Adrenal gland (tissue), 12 donors: Measurements from ENCODE around the gene PTCH2. TPM values are rescaled to one million over a fixed set of nuclear protein-coding genes. Genes with fewer than 3 reads are reported as not detected.
"Not testable (repeated sequence)": the region's sequence is repeated elsewhere in the genome, so short reads cannot be mapped to it uniquely, and the experiment has no call there.

Experiments used
- DNase-seq, 7 donors: peaks; one replicate each; pipeline ENCODE4 v3.0.0-alpha.2; 2019 to 2020
- H3K27ac ChIP-seq, 5 donors: fragments of 200-600 bp; sonication (generic) in 4 of 5; 1 replicate in 3 of 5; 2 replicates in 2 of 5; pipeline versions ENCODE4 v1.5.1 to v1.8.0; 2016 to 2020; ENCODE audit warnings: mild to moderate bottlenecking in 1 of 5
- H3K27me3 ChIP-seq: fragments of 200-600 bp; 2 replicates; pipeline ENCODE4 v1.8.0; 2021
- H3K36me3 ChIP-seq, 2 donors: fragments of 200-600 bp; replicated peaks in 1 of 2; 1 replicate in 1 of 2; 2 replicates in 1 of 2; pipeline versions ENCODE4 v1.5.1 to v1.8.0; 2018 to 2022
- H3K4me1 ChIP-seq, 2 donors: fragments of 200-600 bp; replicated peaks in 1 of 2; 1 replicate in 1 of 2; 2 replicates in 1 of 2; pipeline versions ENCODE4 v1.5.1 to v1.8.0; 2018 to 2021
- H3K4me3 ChIP-seq, 4 donors: fragments of 200-600 bp; sonication (generic) in 3 of 4; one replicate each; pipeline ENCODE4 v1.5.1; 2016 to 2018
- H3K9me3 ChIP-seq, 3 donors: fragments of 200-600 bp; sonication (generic) in 1 of 3; replicated peaks in 1 of 3; 1 replicate in 2 of 3; 2 replicates in 1 of 3; pipeline versions ENCODE4 v1.5.1 to v1.8.0; 2016 to 2021
- CTCF ChIP-seq, 6 experiments: fragments of 450-650 bp in 4 of 6; fragments of 200-600 bp in 2 of 6; sonication (generic) in 1 of 6; IDR thresholded peaks; 1 replicate in 5 of 6; 2 replicates in 1 of 6; pipeline versions ENCODE4 v1.5.1 to v1.8.0; 2016 to 2021; ENCODE audit warnings: antibody characterized with exemption in 6 of 6, mild to moderate bottlenecking in 2 of 6, moderate library complexity in 1 of 6
- POLR2A ChIP-seq, 2 donors: fragments of 450-650 bp; IDR thresholded peaks; one replicate each; pipeline ENCODE4 v1.6.1; 2017; ENCODE audit warnings: antibody characterized with exemption in 2 of 2, mild to moderate bottlenecking in 2 of 2, moderate library complexity in 1 of 2
- WGBS, 4 donors: extraction: QIAGEN DNeasy Blood & Tissue Kit in 2 of 4; methylation state at CpG; one replicate each; pipeline versions ENCODE4 v1.1.5 to v1.1.7; 2013 to 2017; 5-methylcytosine and 5-hydroxymethylcytosine counted together
- intact Hi-C, 2 donors: fragments of 100-400 bp; cut with DNase I; formaldehyde crosslinking; loops; one replicate each; pipeline versions ENCODE4 v1.14.1 to v1.15.0; 2022 to 2023
- polyA plus RNA-seq, 3 donors: library from polyadenylated mRNA; stranded (reverse); fragments of 200-250 nt in 2 of 3; fragments of 350-450 nt in 1 of 3; fragmentation: Illumina TruSeq in 1 of 3; extraction: RNeasy Lipid Tissue Mini Kit (QIAGEN cat#74804) in 1 of 3; gene quantifications; one replicate each; pipeline ENCODE4 v1.2.3, GENCODE V29; 2013 to 2014
- total RNA-seq, 9 donors: library from RNA; depleted of rRNA in 4 of 9; stranded (reverse); fragments of >200 nt in 4 of 9; fragments of 120-200 nt in 1 of 9; fragmentation: NEBNext Ultra II Directional in 1 of 9; extraction: Animal tissue kit (Norgen Biotek cat#: 25700) in 1 of 9; gene quantifications; one replicate each; pipeline versions ENCODE4 v1.1.0 to v1.2.4, GENCODE V29; 2013 to 2023
- donor health status: healthy with polysubstance abuse.
- donor health status: Bipolar disorder and iron deficiency.
- donor health status: DM: yes; HTN: yes; CAD: no.
- donor health status: DM: no; HTN: no; CAD: no.
- donor health status: DM: no; HTN: no; CAD: no.
- donor health status: DM: yes; HTN: yes; CAD: no.

PTCH2 gene
- total and polyA plus RNA-seq, 12 donors: 0.40 to 7.8 (median 1.8) TPM

- peak overlapping the region in 1 of 4 donors; percentile 45 for H3K4me3 ChIP-seq
- no peak for TF ChIP-seq POLR2A (IDR thresholded peaks at IDR 0.05)
- TF ChIP-seq CTCF (IDR thresholded peaks at IDR 0.05): no peak
- no peaks in the 10 kb centered on the region for H3K9me3 ChIP-seq
- H3K27ac ChIP-seq: peak overlapping the region in 3 of 5 donors; percentile 60 to 89 (median 87)
- peaks cover 0 to 6% of the 10 kb centered on the region in 2 donors for H3K36me3 ChIP-seq
- intact Hi-C loops: no loop called here
- H3K27me3 ChIP-seq: no peaks in the 10 kb centered on the region
- H3K4me1 ChIP-seq: peaks cover 43 to 55% of the 10 kb centered on the region in 2 donors
- peak in 4 of 7 donors; percentile 18 to 61 (median 35) for DNase-seq
- 61 to 84% (median 68%) methylated on average over 35 to 48 of the region's 48 CpGs for WGBS, 4 donors
These were observed 30.1 kb downstream of the PTCH2 start for GRCh38 chr1:44812822-44813543.

GRCh38 chr1:44811234-44811633 lies 31.8 kb downstream of the PTCH2 start:
- peak in 3 of 7 donors; percentile 15 to 27 (median 21) for DNase-seq
- 61 to 70% (median 68%) methylated on average over 8 of the region's 8 CpGs for WGBS, 4 donors
- H3K9me3 ChIP-seq: no peaks in the 10 kb centered on the region
- H3K27ac ChIP-seq: peak overlapping the region in 4 of 5 donors; percentile 96 to 100 (median 99)
- H3K4me1 ChIP-seq: peaks cover 60 to 72% of the 10 kb centered on the region in 2 donors
- TF ChIP-seq CTCF (IDR thresholded peaks at IDR 0.05) (no peak), POLR2A (IDR thresholded peaks at IDR 0.05) (no peak)
- peaks cover 0 to 9% of the 10 kb centered on the region in 2 donors for H3K36me3 ChIP-seq
- no peak overlapping the region for H3K4me3 ChIP-seq
- no peaks in the 10 kb centered on the region for H3K27me3 ChIP-seq
- intact Hi-C loops: no loop called here

GRCh38 chr1:44810762-44811105 lies 32.3 kb downstream of the PTCH2 start:
- H3K27ac ChIP-seq: peak overlapping the region in 4 of 5 donors; percentile 96 to 100 (median 99)
- H3K9me3 ChIP-seq, H3K27me3 ChIP-seq, intact Hi-C loops: not testable (repeated sequence)
- peaks cover 0 to 14% of the 10 kb centered on the region in 2 donors for H3K36me3 ChIP-seq
- WGBS, 4 donors: 82 to 87% (median 84%) methylated on average over 4 of the region's 4 CpGs
- H3K4me1 ChIP-seq: peaks cover 64 to 77% of the 10 kb centered on the region in 2 donors
- H3K4me3 ChIP-seq: peak overlapping the region in 1 of 4 donors; percentile 48
- peak in 2 of 7 donors; percentile 23 to 52 for DNase-seq

- DNase-seq: peak; percentile 74 to 89 (median 86)
- peaks cover 64 to 77% of the 10 kb centered on the region in 2 donors for H3K4me1 ChIP-seq
- no peaks in the 10 kb centered on the region for H3K9me3 ChIP-seq
- H3K4me3 ChIP-seq: peak overlapping the region in 1 of 4 donors; percentile 48
- intact Hi-C loops: no loop called here
- TF ChIP-seq POLR2A (IDR thresholded peaks at IDR 0.05) (peak in 1 of 2 donors; percentile 7), CTCF (IDR thresholded peaks at IDR 0.05) (no peak)
- H3K27ac ChIP-seq: peak overlapping the region; percentile 1 to 100 (median 99)
- H3K27me3 ChIP-seq: no peaks in the 10 kb centered on the region
- peaks cover 0 to 19% of the 10 kb centered on the region in 2 donors for H3K36me3 ChIP-seq
- WGBS, 4 donors: 33 to 52% (median 42%) methylated on average over 9 to 12 of the region's 12 CpGs
These were observed 32.8 kb downstream of the PTCH2 start for GRCh38 chr1:44810101-44810761.
